HepG2 (cell line): Measurements from ENCODE around the gene PHKA2.

Experiments
- CBFB ChIP-seq: sonication (generic); formaldehyde crosslinking; IDR thresholded peaks from 2 replicates; pipeline ENCODE4 v1.4.0; 2020; ENCODE audit warnings: missing genetic modification reagents
- CTCF ChIP-seq: sonication (generic); formaldehyde crosslinking; IDR thresholded peaks from 2 replicates; pipeline ENCODE4 v1.5.0; 2020; ENCODE audit warnings: mild to moderate bottlenecking, missing genetic modification reagents, moderate library complexity
- EP300 ChIP-seq, 3 experiments: sonication (generic) in 1 of 3; formaldehyde crosslinking in 1 of 3; IDR thresholded peaks; 2 replicates each; pipeline versions ENCODE4 v1.5.1 to v1.6.1; 2011 to 2020; ENCODE audit warnings: low read depth in 2 of 3, low read length in 2 of 3, borderline replicate concordance in 1 of 3, improper control_type of control experiment in 1 of 3, mild to moderate bottlenecking in 1 of 3, missing genetic modification reagents in 1 of 3, moderate library complexity in 1 of 3
- KDM5B ChIP-seq: sonication (generic); formaldehyde crosslinking; IDR thresholded peaks from 2 replicates; pipeline ENCODE4 v1.4.0; 2020; ENCODE audit warnings: missing genetic modification reagents, mild to moderate bottlenecking, borderline replicate concordance
- KLF6 ChIP-seq: IDR thresholded peaks from 2 replicates; pipeline ENCODE4 v1.8.0; 2016; ENCODE audit warnings: missing biosample characterization, missing genetic modification reagents
- PBX3 ChIP-seq: sonication (generic); formaldehyde crosslinking; IDR thresholded peaks from 2 replicates; pipeline ENCODE4 v1.8.1; 2023; ENCODE audit warnings: missing genetic modification reagents, inconsistent platforms, borderline replicate concordance
- PRDM15 ChIP-seq: sonication (generic); formaldehyde crosslinking; IDR thresholded peaks from 2 replicates; pipeline ENCODE4 v1.4.0; 2020; ENCODE audit warnings: missing genetic modification reagents
- TBP ChIP-seq: sonication (generic); formaldehyde crosslinking; IDR thresholded peaks from 2 replicates; pipeline ENCODE4 v1.5.0; 2020; ENCODE audit warnings: missing genetic modification reagents

- TF ChIP-seq PRDM15: no peak
- TF ChIP-seq CBFB (CRISPR knock-in tag): no peak
- TF ChIP-seq CTCF (CRISPR knock-in tag): no peak
- no peak for TF ChIP-seq TBP (CRISPR knock-in tag)
- TF ChIP-seq PBX3 (CRISPR knock-in tag): no peak
- TF ChIP-seq KLF6: no peak
- no peak for TF ChIP-seq EP300 (IDR thresholded peaks at IDR 0.05; ENCODE audit: low read depth in 2 of 2, low read length in 2 of 2)
- TF ChIP-seq EP300 (CRISPR knock-in tag; IDR thresholded peaks at IDR 0.05; ENCODE audit: borderline replicate concordance): no peak
- no peak for TF ChIP-seq KDM5B
Measured at GRCh38 chrX:18974993-18975392, 8.9 kb downstream of the PHKA2 start.
